ENCODE results near the gene ADH6. TPM values are rescaled to one million over a fixed set of nuclear protein-coding genes. Genes with fewer than 3 reads are reported as not detected.

ADH6 gene
- total and polyA plus RNA-seq, 4 donors, result 36.7 to 163 (median 107) TPM

GRCh38 chr4:99264927-99265326 lies 45.9 kb upstream of the ADH6 start:
- TF ChIP-seq SP1 (IDR thresholded peaks at IDR 0.05) (no peak), REST (IDR thresholded peaks at IDR 0.05) (no peak)
- DNase-seq (ENCODE audit: low spot score), result no peak
- Histone ChIP-seq H3K4me3 (ENCODE audit: low read depth in 1 of 3, low read length in 3 of 3) (no peak overlapping the region), H3K27me3 (ENCODE audit: control insufficient read depth in 4 of 4, insufficient read depth in 4 of 4, low read length in 3 of 4) (no peaks in the 10 kb centered on the region), H3K36me3 (ENCODE audit: control insufficient read depth in 4 of 4, insufficient read depth in 3 of 4, low read depth in 1 of 4, low read length in 3 of 4) (no peaks in the 10 kb centered on the region), H3K9me3 (ENCODE audit: control insufficient read depth in 4 of 4, low read length in 3 of 4) (no peaks in the 10 kb centered on the region), H3K4me1 (ENCODE audit: control insufficient read depth in 4 of 4, insufficient read depth in 4 of 4, low read length in 3 of 4) (no peaks in the 10 kb centered on the region), H3K27ac (ENCODE audit: low read depth in 1 of 2, low read length in 2 of 2) (no peak overlapping the region), H3K9ac (ENCODE audit: low read depth in 1 of 2, low read length in 2 of 2) (no peak overlapping the region)

GRCh38 chr4:99252746-99253145 lies 33.7 kb upstream of the ADH6 start:
- H3K4me3 ChIP-seq (ENCODE audit: low read depth in 1 of 3, low read length in 3 of 3), result no peak overlapping the region
- H3K27ac ChIP-seq (ENCODE audit: low read depth in 1 of 2, low read length in 2 of 2), result no peak overlapping the region
- WGBS, result 93% methylated on average over 4 of the region's 4 CpGs
- no peak for DNase-seq (ENCODE audit: low spot score)
- no peaks in the 10 kb centered on the region for H3K27me3 ChIP-seq (ENCODE audit: control insufficient read depth in 4 of 4, insufficient read depth in 4 of 4, low read length in 3 of 4)
- no peaks in the 10 kb centered on the region for H3K4me1 ChIP-seq (ENCODE audit: control insufficient read depth in 4 of 4, insufficient read depth in 4 of 4, low read length in 3 of 4)
- no peaks in the 10 kb centered on the region for H3K36me3 ChIP-seq (ENCODE audit: control insufficient read depth in 4 of 4, insufficient read depth in 3 of 4, low read depth in 1 of 4, low read length in 3 of 4)
- no peak overlapping the region for H3K9ac ChIP-seq (ENCODE audit: low read depth in 1 of 2, low read length in 2 of 2)
- H3K9me3 ChIP-seq (ENCODE audit: control insufficient read depth in 4 of 4, low read length in 3 of 4), result no peaks in the 10 kb centered on the region
- TF ChIP-seq YY1 (IDR thresholded peaks at IDR 0.05) (no peak), HNF4A (conservative IDR thresholded peaks at IDR 0.05) (no peak), FOXA1 (IDR thresholded peaks at IDR 0.05) (no peak), HNF4G (IDR thresholded peaks at IDR 0.05) (no peak), MAX (IDR thresholded peaks at IDR 0.05) (no peak), ZBTB33 (IDR thresholded peaks at IDR 0.05) (no peak)

- Histone ChIP-seq H3K4me3 (ENCODE audit: low read depth in 1 of 3, low read length in 3 of 3) (no peak overlapping the region), H3K9me3 (ENCODE audit: control insufficient read depth in 4 of 4, low read length in 3 of 4) (no peaks in the 10 kb centered on the region), H3K4me1 (ENCODE audit: control insufficient read depth in 4 of 4, insufficient read depth in 4 of 4, low read length in 3 of 4) (no peaks in the 10 kb centered on the region), H3K27me3 (ENCODE audit: control insufficient read depth in 4 of 4, insufficient read depth in 4 of 4, low read length in 3 of 4) (no peaks in the 10 kb centered on the region), H3K27ac (ENCODE audit: low read depth in 1 of 2, low read length in 2 of 2) (no peak overlapping the region), H3K9ac (ENCODE audit: low read depth in 1 of 2, low read length in 2 of 2) (no peak overlapping the region), H3K36me3 (ENCODE audit: control insufficient read depth in 4 of 4, insufficient read depth in 3 of 4, low read depth in 1 of 4, low read length in 3 of 4) (no peaks in the 10 kb centered on the region)
- no peak for DNase-seq (ENCODE audit: low spot score)
- WGBS, result 88% methylated on average over 1 of the region's 1 CpG
- TF ChIP-seq FOXA2 (IDR thresholded peaks at IDR 0.05) (no peak), FOXA1 (IDR thresholded peaks at IDR 0.05) (no peak), SP1 (IDR thresholded peaks at IDR 0.05) (no peak), HNF4G (IDR thresholded peaks at IDR 0.05) (no peak), RAD21 (IDR thresholded peaks at IDR 0.05) (no peak), YY1 (IDR thresholded peaks at IDR 0.05) (no peak), JUND (IDR thresholded peaks at IDR 0.05) (no peak)
Measured at GRCh38 chr4:99248714-99249113, 29.7 kb upstream of the ADH6 start.
